Measurements from ENCODE around the gene ITIH3. TPM values are rescaled to one million over a fixed set of nuclear protein-coding genes. Genes with fewer than 3 reads are reported as not detected.
A peak's percentile ranks its signal among the peaks of the same experiment; 100 is the strongest.

ITIH3 gene
- total and polyA plus RNA-seq, 11 donors, result 0.13 to 1.6 (median 0.65) TPM

DNA sequence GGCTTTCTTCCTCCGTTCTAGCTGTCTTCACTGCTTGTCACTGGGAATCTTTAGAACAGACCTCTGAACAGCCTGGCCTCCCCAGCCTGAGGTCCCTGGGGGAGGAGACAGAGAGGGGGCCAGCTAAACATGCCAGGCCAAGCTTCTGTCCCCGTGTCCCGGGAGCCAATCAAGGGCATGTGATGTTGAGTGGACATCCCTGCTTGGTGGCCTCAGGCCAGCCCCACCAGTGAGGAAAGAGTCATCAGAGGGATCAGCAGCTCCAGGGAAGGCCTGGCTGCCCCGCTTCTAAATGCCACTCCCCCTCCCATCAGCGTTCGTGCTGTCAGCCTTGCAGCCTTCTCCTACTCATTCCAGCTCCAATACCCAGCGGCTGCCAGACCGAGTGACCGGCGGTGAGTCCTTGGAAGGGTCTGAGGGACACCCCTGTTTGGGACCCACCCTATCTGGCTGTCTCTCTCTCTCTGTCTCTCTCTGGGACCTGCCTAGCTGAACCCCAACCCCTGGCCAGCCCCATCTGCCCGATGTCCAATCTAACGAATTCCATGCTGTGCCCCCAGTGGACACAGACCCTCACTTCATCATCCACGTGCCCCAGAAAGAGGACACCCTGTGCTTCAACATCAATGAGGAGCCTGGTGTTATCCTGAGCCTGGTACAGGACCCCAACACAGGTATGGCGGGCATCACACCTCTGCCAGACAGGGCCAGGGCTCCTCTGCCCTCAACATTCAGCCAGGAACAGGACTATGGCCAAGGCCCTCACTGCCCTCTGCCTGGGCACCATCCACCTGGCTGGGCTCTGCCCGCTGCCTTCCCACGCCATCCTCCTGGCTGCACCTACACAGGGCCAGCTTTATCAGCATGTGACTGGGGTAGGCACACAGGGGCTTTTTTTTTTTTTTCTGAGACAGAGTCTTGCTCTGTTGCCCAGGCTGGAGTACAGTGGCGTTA is 6.6 kb upstream of the ITIH3 start:
- Histone ChIP-seq H3K9me3 (no peaks in the 10 kb centered on the region), H3K4me1 (no peaks in the 10 kb centered on the region), H3K27me3 (no peaks in the 10 kb centered on the region), H3K36me3 (no peaks in the 10 kb centered on the region), H3K27ac (no peak overlapping the region), H3K4me3 (no peak overlapping the region)
- no peak for TF ChIP-seq POLR2A (IDR thresholded peaks at IDR 0.05)
- TF ChIP-seq, protein P1, sequence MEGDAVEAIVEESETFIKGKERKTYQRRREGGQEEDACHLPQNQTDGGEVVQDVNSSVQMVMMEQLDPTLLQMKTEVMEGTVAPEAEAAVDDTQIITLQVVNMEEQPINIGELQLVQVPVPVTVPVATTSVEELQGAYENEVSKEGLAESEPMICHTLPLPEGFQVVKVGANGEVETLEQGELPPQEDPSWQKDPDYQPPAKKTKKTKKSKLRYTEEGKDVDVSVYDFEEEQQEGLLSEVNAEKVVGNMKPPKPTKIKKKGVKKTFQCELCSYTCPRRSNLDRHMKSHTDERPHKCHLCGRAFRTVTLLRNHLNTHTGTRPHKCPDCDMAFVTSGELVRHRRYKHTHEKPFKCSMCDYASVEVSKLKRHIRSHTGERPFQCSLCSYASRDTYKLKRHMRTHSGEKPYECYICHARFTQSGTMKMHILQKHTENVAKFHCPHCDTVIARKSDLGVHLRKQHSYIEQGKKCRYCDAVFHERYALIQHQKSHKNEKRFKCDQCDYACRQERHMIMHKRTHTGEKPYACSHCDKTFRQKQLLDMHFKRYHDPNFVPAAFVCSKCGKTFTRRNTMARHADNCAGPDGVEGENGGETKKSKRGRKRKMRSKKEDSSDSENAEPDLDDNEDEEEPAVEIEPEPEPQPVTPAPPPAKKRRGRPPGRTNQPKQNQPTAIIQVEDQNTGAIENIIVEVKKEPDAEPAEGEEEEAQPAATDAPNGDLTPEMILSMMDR (IDR thresholded peaks at IDR 0.05), result no peak
- ATAC-seq, result peak in 1 of 4 donors; percentile 23
- WGBS, 4 donors, result 64 to 71% (median 65%) methylated on average over 17 of the region's 17 CpGs
- peak in 3 of 5 donors; percentile 22 to 32 (median 24) for DNase-seq
- intact Hi-C loops (cut with DNase I), result no loop called here

DNA sequence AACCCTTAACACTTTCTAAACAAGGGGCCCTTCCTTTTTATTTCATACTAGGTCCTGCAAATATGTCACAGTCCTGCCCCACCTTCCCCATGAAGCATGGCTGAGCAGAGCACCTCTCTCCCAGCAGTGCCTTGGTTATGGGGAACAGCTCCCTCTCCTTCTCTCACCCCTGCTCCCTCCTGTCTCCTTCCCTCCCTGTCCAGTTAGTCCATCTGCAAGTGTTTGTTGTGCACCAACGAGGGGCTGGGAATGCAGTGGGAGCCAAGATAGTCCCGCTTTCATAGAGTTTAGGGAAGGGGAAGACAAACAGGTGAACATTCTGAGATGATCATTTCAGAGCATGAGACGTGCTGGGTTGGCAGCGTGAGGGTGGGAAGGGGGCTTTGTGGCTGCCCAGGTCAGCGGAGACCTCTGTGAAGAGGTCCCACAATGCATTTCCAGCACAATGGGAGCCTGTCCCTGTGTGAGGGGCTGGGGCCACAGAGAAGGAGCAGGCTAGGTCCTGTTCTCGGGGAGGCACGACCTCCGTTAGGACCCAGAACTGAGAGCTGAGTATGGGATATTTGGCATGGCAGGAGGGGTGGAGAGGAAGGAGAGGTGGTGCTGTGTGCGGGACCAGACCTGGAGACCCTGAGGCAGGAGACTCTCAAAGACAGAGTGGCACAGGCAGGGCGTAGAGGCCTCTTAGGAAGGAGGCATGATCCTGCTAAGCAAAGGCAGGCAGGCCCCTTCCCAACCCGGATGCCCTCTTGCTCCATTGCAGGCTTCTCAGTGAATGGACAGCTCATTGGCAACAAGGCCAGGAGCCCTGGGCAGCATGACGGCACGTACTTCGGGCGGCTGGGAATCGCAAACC is 5.5 kb upstream of the ITIH3 start:
- 80 to 88% (median 86%) methylated on average over 16 of the region's 16 CpGs for WGBS, 4 donors
- intact Hi-C loops (cut with DNase I), result no loop called here
- Histone ChIP-seq H3K27ac (no peak overlapping the region), H3K4me3 (no peak overlapping the region), H3K9me3 (no peaks in the 10 kb centered on the region), H3K27me3 (no peaks in the 10 kb centered on the region), H3K4me1 (no peaks in the 10 kb centered on the region), H3K36me3 (no peaks in the 10 kb centered on the region)
- no peak for ATAC-seq
- TF ChIP-seq POLR2A (IDR thresholded peaks at IDR 0.05), result no peak
- TF ChIP-seq, protein P1 (IDR thresholded peaks at IDR 0.05), result no peak
- peak in 2 of 5 donors; percentile 8 to 44 for DNase-seq

DNA sequence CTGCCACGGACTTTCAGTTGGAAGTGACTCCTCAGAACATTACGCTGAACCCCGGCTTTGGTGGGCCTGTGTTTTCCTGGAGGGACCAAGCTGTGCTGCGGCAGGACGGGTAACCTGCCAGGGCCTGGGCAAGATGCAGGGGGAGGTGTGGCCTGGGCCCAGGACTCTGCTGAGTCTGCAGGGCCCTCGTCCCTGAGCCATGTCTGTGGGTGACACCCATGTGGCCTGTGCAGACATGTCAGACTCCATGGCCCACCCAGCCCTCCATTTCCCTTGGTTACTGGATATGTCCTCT is 4.9 kb upstream of the ITIH3 start:
- no peak overlapping the region for H3K4me3 ChIP-seq
- intact Hi-C loops (cut with DNase I), result no loop called here
- H3K36me3 ChIP-seq, result no peaks in the 10 kb centered on the region
- DNase-seq (peak in 2 of 5 donors; percentile 18 to 51), ATAC-seq (no peak)
- H3K4me1 ChIP-seq, result no peaks in the 10 kb centered on the region
- H3K27ac ChIP-seq, result no peak overlapping the region
- TF ChIP-seq, protein P1 (IDR thresholded peaks at IDR 0.05), result no peak
- TF ChIP-seq POLR2A (IDR thresholded peaks at IDR 0.05), result no peak
- H3K27me3 ChIP-seq, result no peaks in the 10 kb centered on the region
- H3K9me3 ChIP-seq, result no peaks in the 10 kb centered on the region
- WGBS, 4 donors, result 90 to 93% (median 92%) methylated on average over 6 of the region's 6 CpGs

DNA sequence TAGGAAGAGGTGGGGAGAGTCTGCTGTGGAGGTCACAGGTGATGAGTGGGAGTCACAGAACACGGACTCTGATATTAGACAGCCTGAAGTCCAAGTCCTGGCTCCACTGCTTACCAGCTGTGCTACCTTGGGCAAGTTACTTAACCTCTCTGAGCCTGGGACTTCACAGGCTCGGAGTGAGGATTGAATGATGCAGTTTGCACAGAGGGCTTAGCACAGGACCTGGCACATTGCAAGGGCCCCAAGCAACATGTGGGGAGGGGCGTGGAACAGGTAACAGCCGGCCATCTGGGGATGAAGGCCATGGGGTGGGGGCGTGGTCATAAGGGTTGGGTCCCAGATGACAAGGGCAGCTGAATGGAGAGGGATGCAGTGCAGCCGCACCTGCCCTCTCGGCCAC is 4.3 kb upstream of the ITIH3 start:
- Histone ChIP-seq H3K36me3 (no peaks in the 10 kb centered on the region), H3K27me3 (no peaks in the 10 kb centered on the region), H3K4me1 (no peaks in the 10 kb centered on the region), H3K9me3 (no peaks in the 10 kb centered on the region), H3K27ac (no peak overlapping the region), H3K4me3 (no peak overlapping the region)
- DNase-seq (peak in 2 of 5 donors; percentile 2 to 23), ATAC-seq (no peak)
- intact Hi-C loops (cut with DNase I), result no loop called here
- WGBS, 4 donors, result 81 to 93% (median 84%) methylated on average over 7 of the region's 7 CpGs
- TF ChIP-seq, protein P1 (IDR thresholded peaks at IDR 0.05), result no peak
- TF ChIP-seq POLR2A (IDR thresholded peaks at IDR 0.05), result no peak
